Activated T-cell treated with anti-CD3 and anti-CD28 coated beads, Interleukin-2, amount 50 U/mL, for 4 hours (primary cell): Measurements from ENCODE around the gene CACTIN. TPM values are rescaled to one million over a fixed set of nuclear protein-coding genes. Genes with fewer than 3 reads are reported as not detected.

Source experiments
- ATAC-seq, 2 donors: fragments of 200-7000 bp; cut with Tn5 transposase; one replicate each; pipeline ENCODE4 v1.10.0; 2021
- DNase-seq: peaks from one replicate; pipeline ENCODE4 v3.0.0-alpha.2; 2020
- H3K27me3 Mint-ChIP-seq: one replicate; pipeline ENCODE4 v1.8.0; 2021; ENCODE audit warnings: low read depth, mixed read lengths
- H3K36me3 Mint-ChIP-seq: one replicate; pipeline ENCODE4 v1.8.0; 2022; ENCODE audit warnings: mixed read lengths; ENCODE audit not compliant: insufficient read depth
- H3K4me1 Mint-ChIP-seq: one replicate; pipeline ENCODE4 v1.8.0; 2021; ENCODE audit warnings: low read depth, mixed read lengths
- H3K4me3 Mint-ChIP-seq: one replicate; pipeline ENCODE4 v1.8.0; 2021; ENCODE audit warnings: mild to moderate bottlenecking, moderate library complexity, mixed read lengths
- H3K9me3 Mint-ChIP-seq: one replicate; pipeline ENCODE4 v1.8.0; 2021; ENCODE audit warnings: mixed read lengths
- total RNA-seq, 3 donors: library from RNA; stranded (reverse); gene quantifications; one replicate each; pipeline ENCODE4 v1.2.1, GENCODE V29; 2021

CACTIN gene
- total RNA-seq, 3 donors from 2014 or later = 51.5 to 53.8 (median 52.6) TPM

DNA sequence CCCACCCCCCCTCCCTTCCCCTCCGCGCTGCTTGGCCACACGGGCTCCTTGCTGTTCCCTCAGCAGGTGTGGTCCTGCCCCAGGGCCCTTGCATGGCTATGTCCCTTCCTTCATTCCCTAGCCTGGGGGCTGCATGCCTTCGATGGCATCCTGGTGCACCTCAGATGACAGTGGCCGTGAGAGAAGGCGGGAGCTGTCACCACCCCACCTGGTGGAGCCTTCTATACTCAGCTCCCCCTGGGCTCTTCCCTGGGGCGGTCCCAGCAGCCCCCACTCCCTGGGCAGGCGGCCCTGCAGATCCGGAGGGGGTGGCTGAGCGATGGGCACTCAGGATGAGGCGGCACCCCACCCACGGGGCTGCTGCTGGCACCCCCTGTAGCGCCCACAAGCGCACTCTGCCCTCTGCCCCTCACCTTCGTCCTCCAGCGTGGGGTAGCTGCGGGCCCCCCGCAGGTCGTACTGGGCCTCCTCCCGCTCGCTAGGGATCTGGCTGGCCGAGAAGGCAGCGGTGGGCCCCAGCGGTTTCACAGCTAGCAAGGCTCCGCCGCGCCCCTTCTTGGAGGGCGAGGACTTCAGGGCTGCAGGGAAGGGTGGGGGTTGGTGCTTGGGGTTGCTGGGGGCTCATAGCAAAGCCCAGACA, 17.2 kb upstream of the CACTIN start:
- H3K4me3 Mint-ChIP-seq = no peak overlapping the region
- ATAC-seq (no peak), DNase-seq (no peak)
- peaks cover 5% of the 10 kb centered on the region for H3K36me3 Mint-ChIP-seq
- H3K27me3 Mint-ChIP-seq = no peaks in the 10 kb centered on the region
- no peaks in the 10 kb centered on the region for H3K4me1 Mint-ChIP-seq
- no peaks in the 10 kb centered on the region for H3K9me3 Mint-ChIP-seq

- DNase-seq (no peak), ATAC-seq (no peak)
- Mint-ChIP-seq H3K27me3 (no peaks in the 10 kb centered on the region), H3K36me3 (peaks cover 8% of the 10 kb centered on the region), H3K4me1 (no peaks in the 10 kb centered on the region), H3K9me3 (no peaks in the 10 kb centered on the region), H3K4me3 (no peak overlapping the region)
Observed at GRCh38 chr19:3642987-3643673, 16.5 kb upstream of the CACTIN start.

GRCh38 chr19:3642296-3642695, 15.7 kb upstream of the CACTIN start:
- DNase-seq (no peak), ATAC-seq (no peak)
- peaks cover 8% of the 10 kb centered on the region for H3K36me3 Mint-ChIP-seq
- H3K27me3 Mint-ChIP-seq = no peaks in the 10 kb centered on the region
- H3K4me3 Mint-ChIP-seq = no peak overlapping the region
- no peaks in the 10 kb centered on the region for H3K9me3 Mint-ChIP-seq
- no peaks in the 10 kb centered on the region for H3K4me1 Mint-ChIP-seq

DNA sequence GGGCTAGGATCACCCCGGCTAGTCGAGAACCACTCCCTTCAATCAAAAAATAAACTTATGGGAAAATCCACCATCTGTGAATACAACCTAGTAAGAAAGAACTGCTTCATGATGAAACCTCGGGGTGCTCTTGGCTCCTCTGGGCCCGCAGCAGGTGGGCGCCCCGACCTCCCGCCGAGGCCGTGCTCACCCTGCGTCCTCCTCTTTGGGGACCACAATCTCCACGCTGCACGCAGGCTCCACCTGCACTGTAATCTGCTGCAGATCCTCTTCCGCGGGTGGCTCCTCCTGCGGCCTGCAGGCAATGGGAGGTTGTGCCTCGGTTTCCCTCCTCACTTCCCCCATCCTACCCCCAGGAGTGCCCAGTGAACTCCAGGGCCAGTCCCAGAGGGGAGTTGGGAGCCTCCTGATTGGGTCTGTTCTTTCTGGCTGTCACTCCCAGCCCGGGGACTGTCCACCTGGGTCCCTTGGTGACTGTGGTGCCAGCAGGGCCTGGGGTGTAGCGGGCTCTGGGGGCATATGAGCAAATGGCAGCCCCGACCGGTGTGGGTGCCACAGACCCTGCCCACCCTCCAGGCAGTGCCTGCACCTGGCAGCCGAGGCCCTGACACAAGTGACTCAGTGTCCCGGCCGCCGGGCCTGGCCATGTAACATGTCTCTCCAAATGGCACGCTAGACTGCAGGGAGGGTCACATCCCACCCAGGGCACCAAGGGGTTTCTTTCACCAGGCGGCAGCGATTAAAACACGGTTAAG, 15.1 kb upstream of the CACTIN start:
- H3K27me3 Mint-ChIP-seq = no peaks in the 10 kb centered on the region
- H3K4me3 Mint-ChIP-seq = no peak overlapping the region
- no peaks in the 10 kb centered on the region for H3K9me3 Mint-ChIP-seq
- H3K36me3 Mint-ChIP-seq = peaks cover 8% of the 10 kb centered on the region
- DNase-seq (no peak), ATAC-seq (no peak)
- H3K4me1 Mint-ChIP-seq = no peaks in the 10 kb centered on the region

GRCh38 chr19:3639479-3639878, 12.9 kb upstream of the CACTIN start:
- H3K36me3 Mint-ChIP-seq = peaks cover 8% of the 10 kb centered on the region
- H3K4me1 Mint-ChIP-seq = no peaks in the 10 kb centered on the region
- H3K4me3 Mint-ChIP-seq = no peak overlapping the region
- H3K9me3 Mint-ChIP-seq = no peaks in the 10 kb centered on the region
- H3K27me3 Mint-ChIP-seq = no peaks in the 10 kb centered on the region
- ATAC-seq (no peak), DNase-seq (no peak)

GRCh38 chr19:3638208-3639193, 11.9 kb upstream of the CACTIN start:
- ATAC-seq = no peak
- Mint-ChIP-seq H3K9me3 (no peaks in the 10 kb centered on the region), H3K4me3 (no peak overlapping the region)

DNA sequence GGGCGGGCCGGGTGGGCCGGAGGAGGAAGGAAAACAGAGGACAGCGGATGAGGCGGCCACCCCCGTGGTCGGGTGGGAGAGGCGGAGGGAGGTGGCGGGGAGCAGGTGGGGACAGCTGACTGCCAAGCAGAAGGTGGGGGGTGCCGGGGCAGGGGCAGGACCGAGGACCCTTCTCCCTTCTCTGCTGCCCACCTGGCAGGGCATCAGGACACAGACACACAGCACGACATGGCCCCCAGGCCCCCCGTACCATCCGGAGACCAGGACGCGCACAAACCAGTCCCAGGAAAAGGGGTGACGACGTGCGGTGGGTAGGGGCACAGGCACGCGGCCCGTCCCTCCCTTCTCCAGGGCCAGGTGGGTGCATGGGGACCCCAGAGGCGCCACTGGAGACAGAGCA, 11.0 kb upstream of the CACTIN start:
- no peak for ATAC-seq
- DNase-seq = no peak
- Mint-ChIP-seq H3K4me1 (no peaks in the 10 kb centered on the region), H3K9me3 (no peaks in the 10 kb centered on the region), H3K36me3 (peaks cover 8% of the 10 kb centered on the region), H3K27me3 (no peaks in the 10 kb centered on the region), H3K4me3 (no peak overlapping the region)

More at GRCh38 chr19:3638208-3639193, 11.9 kb upstream of the CACTIN start:
- no peaks in the 10 kb centered on the region for H3K4me1 Mint-ChIP-seq
- peaks cover 8% of the 10 kb centered on the region for H3K36me3 Mint-ChIP-seq
- H3K27me3 Mint-ChIP-seq = no peaks in the 10 kb centered on the region
- no peak for DNase-seq

DNA sequence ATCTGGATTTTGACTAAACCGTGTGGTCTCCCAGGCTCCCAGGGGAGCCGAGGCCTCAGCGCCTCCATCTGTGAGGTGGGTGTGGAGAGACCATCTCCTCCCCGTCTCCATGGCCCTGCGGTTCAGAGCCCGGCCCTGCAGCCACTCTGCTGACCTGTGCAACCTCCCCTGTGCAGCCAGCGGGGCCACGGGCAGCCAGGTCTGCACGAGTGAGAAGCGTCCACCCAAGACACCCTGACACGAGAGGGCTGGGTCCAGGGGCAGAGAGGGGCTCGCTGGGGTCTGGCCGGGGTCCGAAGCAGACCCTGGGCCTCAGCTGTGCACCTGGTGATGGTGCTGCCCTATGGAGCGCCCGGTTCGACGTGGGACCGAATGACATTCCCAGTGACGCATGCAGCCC, 10.4 kb upstream of the CACTIN start:
- DNase-seq (no peak), ATAC-seq (no peak)
- no peaks in the 10 kb centered on the region for H3K27me3 Mint-ChIP-seq
- peaks cover 8% of the 10 kb centered on the region for H3K36me3 Mint-ChIP-seq
- no peaks in the 10 kb centered on the region for H3K9me3 Mint-ChIP-seq
- no peaks in the 10 kb centered on the region for H3K4me1 Mint-ChIP-seq
- no peak overlapping the region for H3K4me3 Mint-ChIP-seq

DNA sequence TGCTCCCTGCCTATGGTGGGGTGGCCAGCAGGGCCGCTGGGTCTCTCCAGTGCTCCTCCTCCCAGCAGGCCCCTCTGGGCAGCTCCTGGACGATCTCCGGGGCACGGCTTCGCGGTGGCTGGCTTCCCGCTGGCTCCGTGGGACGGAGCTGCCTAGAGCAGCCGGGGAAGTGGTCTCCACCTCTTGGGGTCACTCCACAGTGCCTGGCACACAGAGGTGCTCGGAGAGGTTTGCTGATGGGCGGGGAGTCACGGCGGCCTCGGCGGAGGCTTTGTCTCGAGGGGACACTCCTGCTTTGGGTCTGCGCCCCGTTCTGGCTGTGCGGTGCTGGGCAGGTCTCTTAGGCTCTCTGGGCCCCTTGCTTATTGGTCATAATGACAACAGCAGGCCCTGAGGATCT, 9.9 kb upstream of the CACTIN start:
- Mint-ChIP-seq H3K36me3 (peaks cover 8% of the 10 kb centered on the region), H3K9me3 (no peaks in the 10 kb centered on the region), H3K4me1 (no peaks in the 10 kb centered on the region), H3K4me3 (no peak overlapping the region), H3K27me3 (no peaks in the 10 kb centered on the region)
- ATAC-seq (no peak), DNase-seq (no peak)

- Mint-ChIP-seq H3K4me3 (no peak overlapping the region), H3K9me3 (no peaks in the 10 kb centered on the region), H3K36me3 (peaks cover 4% of the 10 kb centered on the region), H3K27me3 (no peaks in the 10 kb centered on the region), H3K4me1 (no peaks in the 10 kb centered on the region)
- DNase-seq (no peak), ATAC-seq (no peak)
Observed at GRCh38 chr19:3634496-3635045, 8.0 kb upstream of the CACTIN start.

GRCh38 chr19:3633559-3633988, 7.0 kb upstream of the CACTIN start:
- DNase-seq (no peak), ATAC-seq (no peak)
- peaks cover 2% of the 10 kb centered on the region for H3K36me3 Mint-ChIP-seq
- H3K27me3 Mint-ChIP-seq = no peaks in the 10 kb centered on the region
- no peaks in the 10 kb centered on the region for H3K4me1 Mint-ChIP-seq
- no peaks in the 10 kb centered on the region for H3K9me3 Mint-ChIP-seq
- H3K4me3 Mint-ChIP-seq = no peak overlapping the region

- Mint-ChIP-seq H3K4me3 (no peak overlapping the region), H3K27me3 (no peaks in the 10 kb centered on the region), H3K9me3 (no peaks in the 10 kb centered on the region), H3K4me1 (no peaks in the 10 kb centered on the region), H3K36me3 (no peaks in the 10 kb centered on the region)
- ATAC-seq (no peak), DNase-seq (no peak)
Observed at GRCh38 chr19:3632739-3633558, 6.4 kb upstream of the CACTIN start.

DNA sequence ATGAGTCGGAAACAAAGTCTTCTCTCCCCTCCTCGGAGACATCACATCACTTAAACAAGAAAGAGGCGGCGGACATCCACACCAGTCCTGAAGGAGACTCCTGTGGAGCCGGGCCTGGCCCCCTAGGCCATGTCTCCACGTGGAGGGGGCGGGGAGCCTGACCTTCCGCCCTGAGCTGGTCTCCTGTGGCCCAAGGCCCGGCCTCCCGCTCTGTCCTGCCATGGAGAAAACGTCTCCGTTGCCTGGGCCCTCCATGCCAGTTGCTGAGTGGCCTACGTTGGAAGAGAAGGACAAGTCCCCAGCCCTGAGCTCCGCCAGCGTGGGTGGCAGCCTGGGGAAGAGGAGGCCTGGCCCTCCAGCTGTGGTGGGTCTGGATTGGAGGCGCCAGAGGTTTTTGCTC, 5.5 kb upstream of the CACTIN start:
- peaks cover 3% of the 10 kb centered on the region for H3K4me1 Mint-ChIP-seq
- DNase-seq (no peak), ATAC-seq (no peak)
- no peaks in the 10 kb centered on the region for H3K9me3 Mint-ChIP-seq
- H3K36me3 Mint-ChIP-seq = no peaks in the 10 kb centered on the region
- no peaks in the 10 kb centered on the region for H3K27me3 Mint-ChIP-seq
- no peak overlapping the region for H3K4me3 Mint-ChIP-seq
